WTC11 (cell line): ENCODE data around the gene SYNPO. TPM values are rescaled to one million over a fixed set of nuclear protein-coding genes. Genes with fewer than 3 reads are reported as not detected.

Source experiments
- ATAC-seq: fragments of 200-7000 bp; cut with Tn5 transposase; 2 replicates; pipeline ENCODE4 v1.10.0; 2021; ENCODE audit warnings: mild to moderate bottlenecking, moderate library complexity
- CTCF ChIA-PET: fragments of 300-600 bp; sonication (Branson Sonifier 250); formaldehyde crosslinking; loops from one replicate; lab custom pipeline; 2021; ENCODE audit warnings: antibody characterized with exemption; lab: Charles Lee
- POLR2A ChIA-PET: fragments of 350-600 bp; sonication (Branson Sonifier 250); formaldehyde crosslinking; loops from one replicate; lab custom pipeline; 2021; ENCODE audit warnings: antibody characterized with exemption; lab: Charles Lee
- DNase-seq: peaks from one replicate; pipeline ENCODE4 v3.0.0; 2021; ENCODE audit warnings: low spot score
- H3K27ac Mint-ChIP-seq: 2 replicates; pipeline ENCODE4 v1.8.0; 2021; ENCODE audit warnings: mixed read lengths
- H3K27me3 Mint-ChIP-seq: 2 replicates; pipeline ENCODE4 v1.8.0; 2021; ENCODE audit warnings: low read depth, mild to moderate bottlenecking, moderate library complexity, mixed read lengths
- H3K36me3 Mint-ChIP-seq: 2 replicates; pipeline ENCODE4 v1.8.0; 2021; ENCODE audit warnings: mixed read lengths
- H3K4me1 Mint-ChIP-seq: 2 replicates; pipeline ENCODE4 v1.8.0; 2022; ENCODE audit warnings: mixed read lengths
- H3K4me3 Mint-ChIP-seq: 2 replicates; pipeline ENCODE4 v1.8.0; 2021; ENCODE audit warnings: mild to moderate bottlenecking, moderate library complexity, mixed read lengths
- H3K9me3 Mint-ChIP-seq: 2 replicates; pipeline ENCODE4 v1.8.0; 2021; ENCODE audit warnings: mixed read lengths
- CREM ChIP-seq: sonication (generic); formaldehyde crosslinking; IDR thresholded peaks from 2 replicates; pipeline ENCODE4 v1.8.1; 2022; ENCODE audit warnings: mild to moderate bottlenecking, missing genetic modification reagents, moderate library complexity
- ETV6 ChIP-seq: sonication (generic); formaldehyde crosslinking; IDR thresholded peaks from 2 replicates; pipeline ENCODE4 v1.8.1; 2022; ENCODE audit warnings: mild to moderate bottlenecking, missing genetic modification reagents
- HMGXB4 ChIP-seq: sonication (generic); formaldehyde crosslinking; IDR thresholded peaks from 2 replicates; pipeline ENCODE4 v1.8.1; 2023; ENCODE audit warnings: mild to moderate bottlenecking, moderate library complexity, missing genetic modification reagents
- JUN ChIP-seq: sonication (generic); formaldehyde crosslinking; IDR thresholded peaks from 2 replicates; pipeline ENCODE4 v1.8.0; 2023; ENCODE audit warnings: mild to moderate bottlenecking, missing genetic modification reagents
- MYBL2 ChIP-seq: sonication (generic); formaldehyde crosslinking; IDR thresholded peaks from 2 replicates; pipeline ENCODE4 v1.8.1; 2023; ENCODE audit warnings: mild to moderate bottlenecking, moderate library complexity, missing genetic modification reagents
- NR2C2 ChIP-seq: sonication (generic); formaldehyde crosslinking; IDR thresholded peaks from 2 replicates; pipeline ENCODE4 v1.8.0; 2022; ENCODE audit warnings: mild to moderate bottlenecking, missing genetic modification reagents
- OVOL2 ChIP-seq: fragments of 250-450 bp; sonication (Bioruptor Pico); IDR thresholded peaks from 2 replicates; pipeline ENCODE4 v1.9.0; 2021; ENCODE audit warnings: mild to moderate bottlenecking, borderline replicate concordance
- PREB ChIP-seq: sonication (generic); formaldehyde crosslinking; IDR thresholded peaks from 2 replicates; pipeline ENCODE4 v1.8.1; 2022; ENCODE audit warnings: mild to moderate bottlenecking, missing genetic modification reagents, moderate library complexity, borderline replicate concordance
- SMAD4 ChIP-seq: sonication (generic); formaldehyde crosslinking; IDR thresholded peaks from 2 replicates; pipeline ENCODE4 v1.8.0; 2022; ENCODE audit warnings: mild to moderate bottlenecking, missing genetic modification reagents
- SP1 ChIP-seq: sonication (generic); formaldehyde crosslinking; conservative IDR thresholded peaks from 2 replicates; pipeline ENCODE4 v1.8.1; 2022; ENCODE audit warnings: missing genetic modification reagents
- TEAD1 ChIP-seq: sonication (generic); formaldehyde crosslinking; IDR thresholded peaks from 2 replicates; pipeline ENCODE4 v1.8.0; 2022; ENCODE audit warnings: mild to moderate bottlenecking, missing genetic modification reagents
- USF1 ChIP-seq: sonication (generic); formaldehyde crosslinking; IDR thresholded peaks from 2 replicates; pipeline ENCODE4 v1.8.0; 2022; ENCODE audit warnings: mild to moderate bottlenecking, missing genetic modification reagents
- ZBTB21 ChIP-seq: sonication (generic); formaldehyde crosslinking; IDR thresholded peaks from 2 replicates; pipeline ENCODE4 v1.8.1; 2023; ENCODE audit warnings: mild to moderate bottlenecking, missing genetic modification reagents, borderline replicate concordance
- ZNF232 ChIP-seq: sonication (generic); formaldehyde crosslinking; IDR thresholded peaks from 2 replicates; pipeline ENCODE4 v1.8.0; 2022; ENCODE audit warnings: mild to moderate bottlenecking, missing genetic modification reagents
- ZNF317 ChIP-seq: sonication (generic); formaldehyde crosslinking; IDR thresholded peaks from 2 replicates; pipeline ENCODE4 v1.8.1; 2023; ENCODE audit warnings: low read depth, mild to moderate bottlenecking, moderate library complexity, missing genetic modification reagents, borderline replicate concordance
- ZNF396 ChIP-seq: fragments of 250-450 bp; sonication (Bioruptor Pico); IDR thresholded peaks from 2 replicates; pipeline ENCODE4 v1.8.0; 2021; ENCODE audit warnings: mild to moderate bottlenecking, moderate library complexity, borderline replicate concordance
- ZNF416 ChIP-seq: fragments of 250-450 bp; sonication (Bioruptor Pico); IDR thresholded peaks from 2 replicates; pipeline ENCODE4 v1.9.0; 2021; ENCODE audit warnings: mild to moderate bottlenecking, inconsistent platforms
- ZNF671 ChIP-seq: fragments of 250-450 bp; sonication (Bioruptor Pico); IDR thresholded peaks from 2 replicates; pipeline ENCODE4 v1.8.0; 2021; ENCODE audit warnings: mild to moderate bottlenecking
- total RNA-seq: library from RNA; stranded (reverse); gene quantifications from 3 replicates; pipeline ENCODE4 v1.2.3, GENCODE V29; 2021
- TF ChIP-seq, protein P1 (sequence below): sonication (generic); formaldehyde crosslinking; IDR thresholded peaks from 2 replicates; pipeline ENCODE4 v1.8.1; 2023; ENCODE audit warnings: mild to moderate bottlenecking, missing genetic modification reagents
- TF ChIP-seq, protein P2 (sequence below): sonication (generic); formaldehyde crosslinking; IDR thresholded peaks from 2 replicates; pipeline ENCODE4 v1.8.1; 2022; ENCODE audit warnings: low read depth, missing genetic modification reagents, borderline replicate concordance

Gene SYNPO
- total RNA-seq, 1 experiment from 2014 or later = 2.1 TPM

DNA sequence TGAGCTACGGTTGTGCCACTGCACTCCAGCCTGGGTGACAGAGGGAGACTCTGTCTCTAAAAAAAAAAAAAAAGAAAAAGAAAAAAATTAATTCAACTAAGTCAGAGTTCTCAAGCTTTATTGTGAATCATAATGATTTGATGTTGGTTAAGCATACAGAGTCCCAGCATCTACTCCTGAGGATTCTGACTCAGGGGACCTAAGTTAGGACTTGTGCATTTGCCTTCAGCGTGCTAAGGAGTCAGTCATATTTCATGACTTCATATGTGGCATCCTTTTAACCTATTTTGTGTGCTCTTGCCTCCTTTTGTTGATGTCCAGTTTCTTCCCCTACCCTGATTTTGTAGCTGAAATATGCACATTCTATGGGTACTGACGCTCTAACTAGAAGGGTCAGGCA lies 23.5 kb downstream of the SYNPO start:
- Mint-ChIP-seq H3K36me3 (no peaks in the 10 kb centered on the region), H3K27ac (no peak overlapping the region), H3K4me3 (no peak overlapping the region), H3K9me3 (no peaks in the 10 kb centered on the region), H3K4me1 (peaks cover 22% of the 10 kb centered on the region), H3K27me3 (peaks cover 3% of the 10 kb centered on the region; the same call in 1 of the 2 replicates)
- CTCF ChIA-PET = interaction anchor here (2.1 kb wide), 1 partner anchor 103 kb away, joined by 7 read pairs; no protein-coding TSS in a partner anchor
- POLR2A ChIA-PET = interaction anchor here (0.6 kb wide), 1 partner anchor 8 kb away, joined by 3 read pairs; no protein-coding TSS in a partner anchor
- DNase-seq (no peak), ATAC-seq (no peak)
- TF ChIP-seq ZNF416 (CRISPR knock-in tag) (no peak), SMAD4 (CRISPR knock-in tag) (no peak), ETV6 (no peak), PREB (no peak), CREM (no peak), JUN (CRISPR knock-in tag) (no peak), ZNF396 (no peak), SP1 (no peak), OVOL2 (no peak), ZNF317 (CRISPR knock-in tag) (no peak), NR2C2 (CRISPR knock-in tag) (no peak), USF1 (CRISPR knock-in tag) (no peak), TEAD1 (CRISPR knock-in tag) (no peak), ZNF232 (CRISPR knock-in tag) (no peak), MYBL2 (CRISPR knock-in tag) (no peak), HMGXB4 (CRISPR knock-in tag) (no peak)
- TF ChIP-seq, protein P1, sequence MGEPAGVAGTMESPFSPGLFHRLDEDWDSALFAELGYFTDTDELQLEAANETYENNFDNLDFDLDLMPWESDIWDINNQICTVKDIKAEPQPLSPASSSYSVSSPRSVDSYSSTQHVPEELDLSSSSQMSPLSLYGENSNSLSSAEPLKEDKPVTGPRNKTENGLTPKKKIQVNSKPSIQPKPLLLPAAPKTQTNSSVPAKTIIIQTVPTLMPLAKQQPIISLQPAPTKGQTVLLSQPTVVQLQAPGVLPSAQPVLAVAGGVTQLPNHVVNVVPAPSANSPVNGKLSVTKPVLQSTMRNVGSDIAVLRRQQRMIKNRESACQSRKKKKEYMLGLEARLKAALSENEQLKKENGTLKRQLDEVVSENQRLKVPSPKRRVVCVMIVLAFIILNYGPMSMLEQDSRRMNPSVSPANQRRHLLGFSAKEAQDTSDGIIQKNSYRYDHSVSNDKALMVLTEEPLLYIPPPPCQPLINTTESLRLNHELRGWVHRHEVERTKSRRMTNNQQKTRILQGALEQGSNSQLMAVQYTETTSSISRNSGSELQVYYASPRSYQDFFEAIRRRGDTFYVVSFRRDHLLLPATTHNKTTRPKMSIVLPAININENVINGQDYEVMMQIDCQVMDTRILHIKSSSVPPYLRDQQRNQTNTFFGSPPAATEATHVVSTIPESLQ = no peak
- TF ChIP-seq, protein P2, sequence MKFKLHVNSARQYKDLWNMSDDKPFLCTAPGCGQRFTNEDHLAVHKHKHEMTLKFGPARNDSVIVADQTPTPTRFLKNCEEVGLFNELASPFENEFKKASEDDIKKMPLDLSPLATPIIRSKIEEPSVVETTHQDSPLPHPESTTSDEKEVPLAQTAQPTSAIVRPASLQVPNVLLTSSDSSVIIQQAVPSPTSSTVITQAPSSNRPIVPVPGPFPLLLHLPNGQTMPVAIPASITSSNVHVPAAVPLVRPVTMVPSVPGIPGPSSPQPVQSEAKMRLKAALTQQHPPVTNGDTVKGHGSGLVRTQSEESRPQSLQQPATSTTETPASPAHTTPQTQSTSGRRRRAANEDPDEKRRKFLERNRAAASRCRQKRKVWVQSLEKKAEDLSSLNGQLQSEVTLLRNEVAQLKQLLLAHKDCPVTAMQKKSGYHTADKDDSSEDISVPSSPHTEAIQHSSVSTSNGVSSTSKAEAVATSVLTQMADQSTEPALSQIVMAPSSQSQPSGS = no peak

- Mint-ChIP-seq H3K27me3 (peaks cover 2% of the 10 kb centered on the region; the same call in 1 of the 2 replicates), H3K36me3 (peaks cover 2% of the 10 kb centered on the region), H3K4me1 (peaks cover 22% of the 10 kb centered on the region), H3K27ac (no peak overlapping the region), H3K4me3 (no peak overlapping the region), H3K9me3 (peaks cover 2% of the 10 kb centered on the region; the same call in 1 of the 2 replicates)
- ATAC-seq = no peak
- TF ChIP-seq ZNF671 (no peak), ZBTB21 (CRISPR knock-in tag) (no peak), ZNF232 (CRISPR knock-in tag) (no peak)
- no peak for DNase-seq
- ChIA-PET POLR2A (interaction anchor here (0.7 kb wide), 1 partner anchor 221 kb away, joined by 3 read pairs; no protein-coding TSS in a partner anchor), CTCF (interaction anchor here (0.5 to 2.1 kb wide), 2 partner anchors 104 to 226 kb away, joined by 3 to 7 read pairs; no protein-coding TSS in a partner anchor)
Observed at GRCh38 chr5:150665044-150665443, 24.6 kb downstream of the SYNPO start.
